GM23248 (cell line): ENCODE data around the gene GCNT1.

ENCODE experiments used
- EZH2 ChIP-seq: fragments of 200-600 bp; sonication (generic); IDR thresholded peaks from 2 replicates; pipeline ENCODE4 v1.6.1; 2018; ENCODE audit warnings: antibody characterized with exemption, mild to moderate bottlenecking; ENCODE audit not compliant: insufficient read depth, poor library complexity, severe bottlenecking
- EZH2phosphoT487 ChIP-seq: fragments of 200-600 bp; sonication (generic); IDR thresholded peaks from 2 replicates; pipeline ENCODE4 v1.6.1; 2018; ENCODE audit warnings: antibody characterized with exemption, moderate library complexity, mild to moderate bottlenecking, low read depth; ENCODE audit not compliant: insufficient read depth

DNA sequence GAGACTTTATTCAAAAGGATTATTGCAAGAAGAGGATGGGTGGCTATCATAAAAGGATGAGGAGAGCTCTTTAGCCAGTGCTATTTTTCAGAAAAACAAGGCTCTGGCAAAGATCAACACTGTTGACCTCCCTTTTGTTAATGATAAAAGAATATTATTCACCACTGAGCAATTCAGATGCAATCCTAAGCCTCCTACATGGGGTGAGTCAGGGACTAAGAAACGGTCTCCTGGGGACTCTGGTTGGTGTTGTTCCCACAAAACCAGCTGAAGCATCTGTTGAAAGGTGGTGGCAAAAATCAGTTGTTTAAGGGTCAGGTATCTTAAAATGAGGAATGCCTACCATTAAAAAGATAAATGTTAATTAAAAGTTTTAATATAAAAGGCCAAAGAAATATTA lies 7.7 kb upstream of the GCNT1 start:
- no peak for TF ChIP-seq EZH2phosphoT487
- TF ChIP-seq EZH2, result no peak
